NCI-H774 (cell line): ENCODE results near the gene GALNT2.

ENCODE experiments used
- DNase-seq: peaks from one replicate; lab custom pipeline; 2025; lab: John Stamatoyannopoulos, UW

GALNT2 gene

DNA sequence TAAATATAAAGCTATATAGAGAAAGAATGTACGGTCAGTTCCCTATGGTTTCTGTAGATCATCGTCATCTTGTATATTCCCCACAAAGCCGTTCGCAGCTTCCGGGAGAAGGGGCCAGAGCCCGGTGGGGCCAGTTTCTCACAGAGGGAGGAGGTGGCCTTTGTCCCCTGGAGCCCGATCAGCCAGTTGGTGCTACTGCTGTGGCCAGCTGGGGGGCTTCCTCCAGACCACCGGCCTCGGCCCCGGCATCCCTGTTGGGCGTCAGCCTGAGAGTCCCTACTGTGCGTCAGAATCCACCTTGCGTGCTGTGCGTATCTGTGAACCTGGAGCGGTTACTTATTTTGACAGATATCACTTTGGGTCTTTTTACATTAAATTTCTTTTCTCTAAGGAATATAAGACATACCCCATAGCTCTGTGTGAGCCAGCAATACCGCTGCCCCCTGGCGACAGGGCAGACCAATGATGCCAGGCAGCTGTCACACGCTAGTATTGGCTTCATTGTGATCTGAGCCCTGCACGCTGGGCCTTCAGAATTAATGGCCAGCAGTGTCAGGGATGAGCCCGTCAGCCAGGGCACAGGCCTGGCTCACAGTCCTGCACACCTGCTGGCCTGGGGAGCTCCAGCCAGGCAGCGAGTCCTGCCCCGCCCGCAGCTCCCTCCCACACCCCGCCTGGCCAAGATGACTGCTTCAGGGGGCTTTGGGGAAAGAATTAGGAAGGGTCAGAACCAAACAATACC is 213.2 kb downstream of the GALNT2 start:
- no peak for DNase-seq

- DNase-seq, result no peak
These were observed 213.9 kb downstream of the GALNT2 start for GRCh38 chr1:230280906-230281413.

- no peak for DNase-seq
These were observed 214.5 kb downstream of the GALNT2 start for GRCh38 chr1:230281556-230281955.

GRCh38 chr1:230282157-230282556 is 215.1 kb downstream of the GALNT2 start:
- DNase-seq, result no peak

GRCh38 chr1:230283678-230284077 is 216.6 kb downstream of the GALNT2 start:
- no peak for DNase-seq

DNA sequence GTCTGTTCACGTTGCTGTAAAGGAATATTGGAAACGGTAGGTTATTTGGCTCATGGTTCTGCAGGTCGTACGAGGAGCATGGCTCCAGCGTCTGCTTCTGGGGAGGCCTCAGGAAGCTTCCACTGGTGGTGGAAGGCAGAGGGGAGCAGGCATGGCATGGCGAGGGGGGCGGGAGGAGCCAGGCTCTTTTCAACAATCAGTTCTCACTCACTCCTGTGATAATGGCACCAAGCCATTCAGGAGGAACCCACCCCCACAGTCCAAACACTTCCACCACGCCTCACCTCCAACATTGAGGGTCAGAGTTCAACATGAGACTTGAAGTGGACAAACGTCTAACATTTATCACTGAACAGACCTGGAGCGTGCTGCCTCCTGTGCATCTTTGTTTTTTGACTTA is 217.9 kb downstream of the GALNT2 start:
- no peak for DNase-seq

- no peak for DNase-seq
These were observed 218.3 kb downstream of the GALNT2 start for GRCh38 chr1:230285351-230285750.

DNA sequence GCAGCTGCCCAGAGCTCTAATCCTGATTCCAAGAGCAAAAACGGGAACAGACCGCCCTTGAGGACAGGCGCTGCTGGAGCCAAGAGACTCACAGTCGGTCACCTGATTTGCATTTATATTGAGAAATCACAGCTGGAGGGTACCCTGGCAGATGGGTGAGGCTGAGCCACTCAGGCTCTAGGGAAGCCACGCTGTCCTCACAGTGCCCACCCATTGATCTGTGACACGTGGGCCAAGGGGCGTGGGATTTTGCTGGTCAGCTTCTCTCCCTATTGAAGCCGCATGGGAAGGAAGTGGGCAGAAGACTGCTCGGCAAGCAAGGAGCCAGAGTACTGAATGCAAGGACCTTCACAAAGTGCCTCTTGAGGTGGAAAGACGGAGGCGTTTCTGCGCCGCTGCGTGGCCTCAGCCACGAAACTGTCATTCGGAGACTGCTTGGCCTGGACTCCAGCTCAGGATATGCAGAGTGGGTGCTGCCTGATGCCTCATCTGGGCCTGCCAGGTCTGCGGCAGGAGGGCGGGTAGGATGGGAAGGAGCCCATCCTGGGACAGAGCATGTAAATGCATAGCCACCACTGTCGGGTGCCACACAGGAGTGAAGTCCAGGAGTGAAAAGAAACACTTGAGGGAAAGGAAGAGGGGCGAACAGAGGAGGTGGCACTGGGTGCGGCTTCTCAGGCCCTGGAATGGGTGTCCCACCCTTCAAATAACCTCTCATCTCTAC is 219.3 kb downstream of the GALNT2 start:
- no peak for DNase-seq

GRCh38 chr1:230286890-230287269 is 219.8 kb downstream of the GALNT2 start:
- no peak for DNase-seq

- DNase-seq, result no peak
These were observed 220.8 kb downstream of the GALNT2 start for GRCh38 chr1:230287674-230288315.

- no peak for DNase-seq
These were observed 221.8 kb downstream of the GALNT2 start for GRCh38 chr1:230288641-230289349.

- DNase-seq, result no peak
These were observed 222.3 kb downstream of the GALNT2 start for GRCh38 chr1:230289350-230289644.

DNA sequence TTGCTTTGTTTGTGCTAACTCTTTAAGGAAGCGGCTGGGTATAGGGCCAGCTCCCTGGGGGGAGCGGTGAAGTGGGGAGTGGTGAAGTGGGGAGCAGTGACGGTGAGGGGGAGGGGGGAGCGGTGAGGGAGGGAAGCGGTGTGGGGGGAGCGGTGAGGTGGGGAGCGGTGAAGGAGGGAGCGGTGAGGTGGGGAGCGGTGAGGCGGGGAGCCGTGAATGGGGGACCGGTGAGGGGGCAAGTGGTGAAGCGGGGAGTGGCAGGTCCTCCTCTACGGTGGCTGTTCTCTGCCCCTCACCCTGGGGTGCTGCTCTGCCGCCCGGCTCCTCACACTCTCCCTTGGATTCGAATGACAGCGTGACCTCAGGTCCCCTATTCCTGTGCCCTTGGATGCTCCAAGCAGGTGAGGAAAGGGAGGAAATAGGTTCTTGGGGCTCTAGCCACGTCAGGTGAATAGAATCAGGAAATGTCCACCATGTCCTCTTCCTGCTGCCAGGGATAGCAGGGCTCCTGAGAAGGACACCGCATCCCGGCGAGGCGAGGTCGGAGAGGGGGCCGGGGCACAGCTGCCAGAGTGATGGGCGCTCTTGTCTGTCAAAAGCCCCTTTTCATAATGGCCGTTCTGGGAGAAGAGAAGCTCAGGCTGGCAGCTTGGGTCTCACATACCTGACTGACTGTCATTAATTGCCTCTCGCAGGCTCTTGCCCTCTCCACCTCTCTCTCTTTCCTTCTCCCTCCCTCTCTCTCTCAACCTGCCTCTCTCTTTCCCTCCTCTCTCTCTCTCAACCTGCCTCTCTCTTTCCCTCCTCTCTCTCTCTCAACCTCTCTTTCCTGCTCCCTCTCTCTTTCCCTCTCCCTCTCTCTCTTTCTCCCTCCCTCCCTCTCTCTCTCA is 224.9 kb downstream of the GALNT2 start:
- DNase-seq, result no peak

DNA sequence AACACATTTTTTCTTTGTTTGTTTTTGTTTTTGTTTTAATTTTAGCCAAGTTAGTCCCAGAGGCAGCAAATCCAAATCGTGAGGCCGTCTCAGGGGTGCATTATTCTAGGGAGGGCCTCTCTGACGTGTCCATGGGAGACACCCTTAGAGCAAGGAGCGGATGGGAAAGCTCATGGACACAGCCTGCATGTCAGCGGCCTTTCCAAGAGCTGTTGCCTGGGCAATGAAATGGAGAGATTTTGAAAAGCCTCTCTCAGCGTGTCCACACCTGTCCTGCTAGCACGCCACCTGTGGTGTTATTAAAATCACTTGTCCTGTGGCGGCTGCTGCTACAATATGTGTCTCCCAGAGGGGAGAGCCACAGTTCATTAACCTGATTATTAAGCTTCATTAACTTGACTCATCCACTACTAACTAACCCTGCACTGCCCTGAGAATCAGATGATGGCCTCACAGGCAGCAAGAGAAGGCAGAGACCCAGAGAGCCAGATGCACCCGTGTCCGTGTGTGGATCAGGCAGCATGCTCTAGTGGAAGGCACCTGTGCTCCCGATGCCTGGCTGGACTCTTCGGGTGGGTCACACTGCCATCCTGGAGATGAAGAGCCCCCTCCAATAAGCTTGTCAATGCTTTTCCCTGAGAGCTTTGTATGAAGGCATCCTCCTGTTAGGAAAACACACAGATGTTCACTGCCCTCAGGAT is 225.8 kb downstream of the GALNT2 start:
- peak; percentile 83 for DNase-seq

GRCh38 chr1:230293390-230293700 is 226.3 kb downstream of the GALNT2 start:
- no peak for DNase-seq

- no peak for DNase-seq
These were observed 228.3 kb downstream of the GALNT2 start for GRCh38 chr1:230295367-230295766.

DNA sequence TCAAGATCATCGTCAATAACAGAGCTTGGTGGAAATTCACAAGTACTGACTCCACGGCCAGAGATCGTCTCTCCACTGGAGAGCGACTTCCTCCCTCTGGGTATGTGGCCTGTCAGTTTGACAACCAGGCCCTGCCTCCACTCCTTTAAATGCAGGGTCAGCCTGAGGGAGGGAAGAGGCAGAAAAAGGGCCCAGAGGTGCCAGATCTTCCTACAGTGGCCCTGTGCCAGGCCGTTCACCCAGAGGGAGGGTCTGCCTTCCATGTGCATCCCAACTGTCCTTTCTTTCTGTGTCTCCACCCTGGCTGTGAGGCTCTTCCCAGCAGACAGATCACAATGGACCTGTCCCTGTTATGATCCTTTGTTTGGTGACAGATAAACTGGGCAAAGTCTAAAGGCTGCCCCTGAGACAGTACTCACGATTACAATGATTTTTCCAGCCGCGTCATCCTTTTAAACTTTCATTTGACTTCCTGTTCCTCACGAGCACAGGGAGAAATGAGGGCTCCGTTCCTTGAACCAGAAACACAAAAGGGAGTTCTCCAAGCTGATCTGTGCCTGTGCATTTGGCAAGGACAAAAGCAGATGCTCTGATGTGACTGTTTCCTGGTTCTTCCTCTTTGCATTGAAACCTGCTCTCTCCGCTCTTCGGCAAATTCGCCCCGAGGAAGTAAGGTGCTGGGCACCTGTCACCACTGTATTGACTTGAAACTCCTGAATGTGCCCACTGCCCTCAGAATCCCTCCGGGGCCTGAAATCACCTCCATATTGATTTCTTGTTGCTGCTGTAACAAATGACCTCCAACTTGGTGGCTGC is 232.4 kb downstream of the GALNT2 start:
- no peak for DNase-seq

DNA sequence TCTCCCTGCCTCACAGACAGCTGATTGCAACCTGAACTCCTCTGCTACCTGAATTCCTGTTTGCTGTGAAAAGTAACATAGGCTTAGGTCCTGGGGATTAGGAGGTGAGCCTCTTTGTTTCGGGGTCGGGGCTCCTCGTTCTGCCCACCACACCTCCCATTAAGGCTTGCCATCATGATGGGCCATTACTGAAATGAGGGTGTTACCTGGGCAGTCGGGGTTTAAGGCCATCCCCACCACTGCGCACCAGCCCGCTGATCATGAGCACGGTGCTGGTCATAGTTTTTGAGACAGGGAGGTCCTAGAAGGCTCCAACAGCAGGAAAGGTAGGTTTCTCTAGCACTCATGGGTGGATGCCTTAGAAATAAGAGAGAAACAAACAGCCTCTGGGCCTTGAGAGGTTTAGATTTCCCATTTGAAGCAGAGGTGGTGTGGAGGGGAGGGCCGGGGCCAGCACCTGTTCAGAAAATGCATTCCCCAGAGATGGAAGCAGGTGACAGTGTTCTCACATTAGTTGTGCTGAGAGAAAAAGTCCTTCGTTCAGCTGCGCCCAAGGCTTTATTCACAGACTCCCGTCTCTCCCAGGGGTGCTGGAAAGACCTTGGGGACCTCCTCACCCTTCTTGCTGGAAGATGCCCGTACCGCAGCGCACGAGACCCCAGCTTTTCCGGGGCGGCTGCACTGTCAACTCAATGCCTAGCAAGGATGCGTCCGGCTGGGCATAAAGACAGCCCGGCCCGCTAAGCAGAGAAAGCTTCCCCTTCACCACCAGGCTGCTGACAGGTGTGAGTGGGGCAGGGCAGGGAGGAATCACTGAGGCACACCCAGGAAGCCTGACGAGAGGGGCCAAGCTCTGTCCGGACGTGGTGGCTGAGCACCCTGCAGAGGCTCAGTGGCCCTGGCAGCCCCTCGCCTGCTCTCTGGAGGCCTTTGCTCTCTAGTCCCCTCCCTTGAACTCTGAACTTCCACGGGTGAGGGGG is 233.6 kb downstream of the GALNT2 start:
- DNase-seq, result no peak

GRCh38 chr1:230301322-230301721 is 234.3 kb downstream of the GALNT2 start:
- DNase-seq, result no peak
